NCI-H2227 (cell line): ENCODE measurements around the gene PEMT.

Experiments used
- DNase-seq: peaks from one replicate; lab custom pipeline; 2025; ENCODE audit not compliant: unreplicated experiment; lab: John Stamatoyannopoulos, UW

The PEMT gene

DNA sequence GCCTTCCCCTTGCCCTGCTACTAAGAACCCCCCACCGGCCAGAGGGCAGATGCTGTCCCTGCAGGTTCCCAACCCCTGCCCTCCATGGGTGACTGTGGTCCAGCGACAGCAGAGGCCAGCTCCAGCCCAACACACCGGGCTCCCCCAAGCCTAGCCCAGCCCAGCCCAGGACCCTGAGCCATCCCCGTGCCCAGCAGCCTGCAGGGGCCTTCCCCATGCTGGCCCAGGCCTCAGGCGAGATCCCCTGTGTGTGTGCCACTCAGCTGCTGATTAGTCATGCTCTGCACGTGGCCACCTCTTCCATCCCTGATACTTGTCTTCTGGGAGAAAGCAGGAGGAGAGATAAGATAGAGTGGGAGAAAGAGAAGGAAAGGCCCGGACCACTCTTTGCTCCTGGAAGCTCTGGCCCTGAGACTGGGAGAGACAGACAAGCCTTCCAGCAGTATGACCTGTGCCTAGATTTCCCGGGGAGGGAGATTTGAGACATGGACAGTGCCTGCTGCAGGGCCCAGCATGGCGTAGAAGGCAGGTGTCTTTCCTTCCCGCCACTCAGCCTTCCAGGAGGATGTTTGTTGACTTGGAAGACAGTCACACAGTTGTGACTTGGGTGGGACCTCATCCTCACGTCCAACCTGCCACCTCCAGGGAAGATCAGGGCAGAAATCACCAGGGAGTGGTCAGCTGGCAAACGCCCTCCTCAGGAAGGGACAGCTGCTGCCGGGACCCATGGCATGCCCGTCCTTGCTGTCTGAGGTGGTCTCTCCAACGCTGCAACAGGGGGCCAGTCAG is 54.0 kb downstream of the PEMT start:
- DNase-seq, result no peak

DNA sequence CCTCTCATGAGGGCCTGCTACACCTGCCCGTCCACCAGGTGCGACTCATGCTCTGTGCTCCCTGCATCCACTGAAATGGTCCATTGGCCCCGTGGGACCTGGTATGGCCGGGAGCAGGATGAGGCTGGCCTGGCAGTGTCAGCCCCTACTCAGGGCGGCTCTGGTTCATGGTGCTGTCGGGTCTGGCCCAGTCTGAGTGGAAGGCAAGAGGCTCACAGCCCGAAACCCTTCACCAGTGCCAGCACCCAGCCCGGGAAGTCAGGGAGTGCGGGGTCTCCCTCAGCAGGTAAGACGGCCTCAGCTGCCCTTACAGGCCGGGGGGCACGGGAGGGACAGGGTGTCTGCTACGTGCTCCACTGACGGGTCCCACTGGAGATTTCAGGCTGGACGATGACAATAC is 54.8 kb downstream of the PEMT start:
- DNase-seq, result no peak

DNA sequence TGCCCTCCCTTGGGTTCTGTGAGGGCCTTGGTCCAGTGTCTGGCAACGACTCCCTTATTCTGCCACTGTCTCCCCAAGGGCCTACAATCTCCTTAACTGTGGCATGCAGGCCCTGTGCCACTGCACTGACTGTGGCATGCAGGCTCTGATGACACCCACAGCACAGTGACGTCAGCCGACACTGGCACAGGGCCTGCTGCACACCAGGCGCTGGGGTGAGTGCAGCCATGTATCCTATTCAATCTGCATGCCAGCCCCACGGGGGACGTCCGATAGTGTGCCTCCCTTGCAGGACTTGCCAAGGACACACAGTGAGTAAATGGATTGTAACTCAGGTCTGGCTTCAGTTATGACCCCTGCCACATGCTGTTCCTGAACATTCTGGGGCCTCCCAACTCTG is 55.6 kb downstream of the PEMT start:
- no peak for DNase-seq

DNA sequence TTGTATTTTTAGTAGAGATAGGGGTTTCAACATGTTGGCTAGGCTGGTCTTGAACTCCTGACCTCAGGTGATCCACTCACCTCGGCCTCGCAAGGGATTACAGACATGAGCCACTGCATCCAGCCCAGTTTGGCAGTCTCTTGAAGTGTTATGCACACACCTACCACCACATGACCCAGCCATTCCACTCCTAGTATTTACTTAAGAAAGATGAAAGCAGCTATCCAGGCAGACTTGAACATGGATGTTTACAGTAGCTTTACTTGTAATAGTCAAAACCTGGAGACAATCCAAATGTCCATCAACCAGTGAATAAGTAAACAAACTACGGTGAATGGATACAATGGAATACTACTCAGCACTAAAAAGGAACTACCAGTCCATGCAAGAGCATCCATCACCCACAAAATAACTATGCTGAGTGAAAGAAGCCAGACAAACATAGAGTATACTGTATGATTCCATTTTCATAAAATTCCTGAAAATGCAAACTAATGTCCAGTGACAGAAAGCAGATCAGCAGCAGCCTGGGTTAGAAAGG is 57.5 kb downstream of the PEMT start:
- no peak for DNase-seq

DNA sequence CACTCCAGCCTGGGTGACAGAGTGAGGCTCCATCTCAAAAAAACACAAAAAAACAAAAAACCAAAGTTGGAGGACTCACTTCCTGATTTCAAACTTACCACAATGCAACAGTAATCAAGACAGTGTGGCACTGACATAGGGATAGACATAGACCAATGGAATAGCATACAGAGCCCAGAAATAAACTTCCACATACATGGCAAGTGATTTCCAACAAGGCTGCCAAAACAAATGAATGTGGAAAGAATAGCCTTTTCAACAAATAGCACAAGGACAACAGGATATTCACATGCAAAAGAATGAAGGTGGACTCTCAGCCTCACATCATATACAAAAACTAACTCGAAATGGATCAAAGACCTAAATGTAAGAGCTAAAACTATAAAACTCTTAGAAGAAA is 58.5 kb downstream of the PEMT start:
- DNase-seq, result no peak

DNA sequence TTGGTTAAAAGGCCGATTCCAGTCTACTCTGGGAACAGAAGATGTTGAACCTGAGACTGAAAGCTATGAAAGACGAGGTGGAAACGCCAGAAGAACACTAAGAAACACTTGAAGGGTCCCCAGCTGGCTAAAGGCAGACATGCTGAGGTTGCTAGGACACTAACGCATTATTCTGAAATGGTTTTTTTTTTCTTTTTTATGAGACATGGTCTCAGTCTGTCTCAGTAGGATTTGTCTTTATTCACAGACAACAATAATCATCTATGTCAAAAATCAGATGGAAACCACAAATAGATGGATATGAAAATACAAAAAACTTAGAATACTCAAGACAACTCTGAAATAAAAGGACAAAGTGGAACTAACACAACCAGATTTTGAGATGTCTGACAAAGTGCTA is 60.4 kb downstream of the PEMT start:
- peak; percentile 46 for DNase-seq

DNA sequence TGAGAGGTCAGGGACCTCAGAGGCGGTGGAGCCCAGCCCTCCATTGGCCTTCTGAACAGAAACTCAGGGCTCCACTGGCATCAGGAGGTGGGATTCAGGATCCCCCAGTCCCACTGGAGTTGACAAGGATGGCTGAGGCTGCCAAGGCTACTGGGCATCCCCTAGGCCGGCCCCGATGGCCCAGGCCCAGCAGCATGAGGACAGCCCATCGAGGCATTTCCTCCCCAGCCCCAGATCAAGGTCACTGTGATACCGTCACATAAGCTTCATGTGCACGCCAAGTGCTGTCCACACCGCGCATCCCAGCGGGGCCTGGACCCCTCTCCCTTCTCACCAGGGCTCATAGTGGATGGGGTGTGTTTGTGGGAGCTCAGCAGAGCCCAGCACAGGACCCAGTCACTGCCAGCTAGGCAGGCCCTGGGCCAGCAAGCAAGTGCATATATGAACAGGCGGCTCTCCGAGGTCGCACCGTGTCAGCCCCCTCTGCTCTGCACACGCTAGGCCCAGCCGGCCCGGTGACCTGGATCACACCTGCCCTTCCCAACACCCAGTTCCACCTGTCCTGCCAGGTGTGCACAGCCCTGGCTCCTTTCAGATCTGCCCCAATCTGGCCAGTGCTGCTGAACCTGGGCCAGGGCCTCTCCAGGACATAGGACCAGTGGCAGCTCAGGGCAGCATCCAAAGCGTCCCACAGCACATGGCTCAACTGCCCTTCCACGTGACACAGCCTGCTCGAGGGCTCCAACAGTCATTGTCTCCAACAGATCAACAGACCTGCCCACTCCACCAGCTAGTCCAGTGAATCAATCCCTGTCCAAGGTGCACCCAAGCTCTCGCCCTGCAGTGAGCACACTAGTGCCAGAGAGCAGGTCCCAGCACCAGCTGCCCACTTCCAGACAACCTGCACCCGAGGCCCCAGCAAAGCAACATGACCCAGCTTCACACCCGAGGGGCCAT is 62.5 kb downstream of the PEMT start:
- DNase-seq, result no peak

DNA sequence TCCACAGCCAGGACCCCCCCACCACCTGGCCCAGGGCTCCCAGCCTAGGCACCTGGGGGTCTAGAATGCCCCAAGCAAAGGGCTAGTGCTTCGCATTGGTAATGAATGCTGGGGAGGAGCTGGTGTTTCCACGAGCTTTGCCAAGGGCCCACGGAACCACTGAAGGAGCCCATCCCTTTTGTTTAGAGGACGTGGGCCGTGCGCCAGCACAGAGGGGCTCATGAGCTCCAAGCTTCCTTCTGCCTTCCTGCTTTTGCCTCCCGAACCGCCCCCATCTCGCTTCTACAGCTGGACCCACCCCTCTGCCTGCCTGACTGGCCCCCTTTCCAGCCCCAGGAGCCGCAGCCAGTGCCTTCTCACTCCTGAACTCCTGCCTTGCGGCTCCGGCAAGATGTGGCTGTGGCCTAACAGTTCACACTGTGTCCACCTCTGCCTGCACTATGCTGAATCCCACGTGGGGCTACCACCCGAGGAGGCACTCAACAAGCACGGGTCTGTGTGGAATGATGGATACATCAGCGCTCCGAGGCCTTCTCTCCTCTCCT is 63.5 kb downstream of the PEMT start:
- no peak for DNase-seq

DNA sequence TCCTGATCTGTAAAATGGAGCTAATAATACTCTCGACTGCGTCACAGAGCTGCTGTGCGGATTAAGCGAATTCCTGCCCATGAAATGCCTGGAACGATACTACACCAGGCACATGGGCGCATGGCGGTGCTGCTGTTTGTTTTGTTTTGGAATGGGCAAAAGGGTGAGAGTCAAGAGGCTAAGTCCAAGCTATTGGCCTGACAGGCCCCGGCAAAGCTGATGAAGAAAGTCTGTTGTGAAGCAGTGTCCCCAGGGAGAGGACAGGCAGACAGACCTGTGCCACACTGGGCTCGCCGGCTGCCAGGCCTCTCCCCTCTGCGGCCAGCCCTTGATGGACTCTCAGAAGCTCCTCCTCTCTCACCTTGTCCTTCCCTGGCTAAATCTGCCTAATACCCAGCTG is 64.0 kb downstream of the PEMT start:
- DNase-seq, result no peak

DNA sequence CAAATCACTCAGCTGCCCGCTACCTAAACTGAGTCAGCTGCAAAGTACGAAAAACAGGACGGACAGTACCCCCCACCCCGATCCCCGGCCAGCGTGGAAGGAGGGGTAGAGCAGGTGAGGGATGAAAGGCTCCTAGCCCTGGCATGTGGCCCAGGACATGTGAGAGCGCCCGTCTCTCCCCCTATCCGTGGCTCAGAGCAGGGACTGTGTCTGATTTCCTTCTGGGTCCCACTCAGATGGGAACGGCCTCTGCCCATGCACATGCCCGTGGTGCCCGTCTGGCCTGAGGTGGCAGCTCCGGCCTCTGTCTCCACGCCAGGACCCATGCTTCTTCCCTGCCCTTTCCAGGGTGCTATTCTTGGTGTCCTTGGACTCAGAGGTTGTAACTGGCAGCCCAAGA is 65.1 kb downstream of the PEMT start:
- no peak for DNase-seq

DNA sequence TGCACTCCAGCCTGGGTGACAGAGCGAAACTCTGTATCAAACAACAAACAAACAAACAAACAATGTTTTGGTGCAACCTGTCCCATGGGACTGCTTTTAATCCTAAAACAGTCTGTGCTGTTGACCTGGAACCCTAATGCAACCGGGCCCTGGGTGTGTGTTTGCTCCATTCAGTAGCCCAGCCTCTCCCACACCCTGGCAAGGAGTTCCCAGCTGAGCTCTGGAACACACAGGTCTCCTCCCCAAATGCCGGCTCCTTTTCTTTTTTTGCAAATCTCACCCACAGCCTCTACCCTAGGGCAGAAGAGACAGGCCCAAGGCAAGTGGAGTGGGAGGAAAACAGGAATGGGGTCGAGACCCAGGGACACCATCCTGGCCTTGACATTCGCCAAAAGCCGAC is 65.6 kb downstream of the PEMT start:
- no peak for DNase-seq

DNA sequence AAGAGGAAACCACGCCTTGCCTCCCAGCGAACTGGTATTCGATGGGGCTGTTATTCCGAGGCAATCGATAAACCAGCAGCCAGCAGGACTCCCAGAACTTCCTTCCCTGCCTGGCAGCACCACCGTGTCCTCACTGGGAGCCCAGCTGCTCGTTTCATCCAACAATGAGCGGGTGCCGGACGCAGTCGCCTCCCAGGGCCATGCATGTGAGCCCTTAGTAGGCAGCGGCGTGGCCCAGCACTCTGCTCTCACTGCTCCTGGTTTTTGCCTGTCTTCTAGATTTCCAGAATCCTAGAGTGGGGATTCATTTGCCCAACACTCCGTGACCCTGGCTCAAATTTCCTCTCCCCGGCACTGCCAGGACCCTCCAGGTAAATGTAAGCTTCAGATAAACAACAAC is 66.2 kb downstream of the PEMT start:
- no peak for DNase-seq

DNA sequence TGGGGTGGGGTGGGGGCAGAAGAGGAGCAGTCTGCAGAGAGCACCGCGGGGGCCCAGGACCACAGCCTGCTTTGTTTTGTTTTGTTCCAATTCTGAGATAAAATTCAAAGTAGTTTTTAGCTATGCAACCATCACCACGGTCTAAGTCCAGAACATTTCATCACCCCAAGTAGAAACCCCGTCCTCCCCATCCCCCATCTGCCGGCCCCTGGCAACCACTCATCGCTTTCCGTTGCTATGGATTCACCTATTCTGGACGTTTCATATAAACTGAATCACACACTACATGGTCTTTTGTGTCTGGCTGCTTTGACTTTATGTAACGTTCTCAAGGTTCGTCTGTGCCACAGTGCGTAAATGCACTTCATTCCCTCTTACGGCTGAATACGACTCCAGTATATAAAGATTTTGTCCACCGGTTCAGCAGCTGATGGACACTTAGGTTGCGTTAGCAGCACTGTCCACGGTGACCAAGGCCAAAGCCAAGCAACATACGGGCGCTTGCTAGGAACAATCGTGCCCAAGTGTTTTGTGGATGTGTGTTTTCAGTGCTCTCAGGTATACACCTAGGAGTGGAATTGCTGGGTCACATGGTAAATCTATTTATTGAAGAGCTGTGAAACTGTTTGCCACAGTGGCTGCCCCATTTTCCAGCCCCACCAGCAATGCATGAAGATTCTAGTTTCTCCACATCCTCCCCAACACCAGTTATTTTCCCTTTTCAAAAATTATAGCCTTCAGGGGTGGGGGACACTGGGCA is 67.6 kb downstream of the PEMT start:
- DNase-seq, result no peak

DNA sequence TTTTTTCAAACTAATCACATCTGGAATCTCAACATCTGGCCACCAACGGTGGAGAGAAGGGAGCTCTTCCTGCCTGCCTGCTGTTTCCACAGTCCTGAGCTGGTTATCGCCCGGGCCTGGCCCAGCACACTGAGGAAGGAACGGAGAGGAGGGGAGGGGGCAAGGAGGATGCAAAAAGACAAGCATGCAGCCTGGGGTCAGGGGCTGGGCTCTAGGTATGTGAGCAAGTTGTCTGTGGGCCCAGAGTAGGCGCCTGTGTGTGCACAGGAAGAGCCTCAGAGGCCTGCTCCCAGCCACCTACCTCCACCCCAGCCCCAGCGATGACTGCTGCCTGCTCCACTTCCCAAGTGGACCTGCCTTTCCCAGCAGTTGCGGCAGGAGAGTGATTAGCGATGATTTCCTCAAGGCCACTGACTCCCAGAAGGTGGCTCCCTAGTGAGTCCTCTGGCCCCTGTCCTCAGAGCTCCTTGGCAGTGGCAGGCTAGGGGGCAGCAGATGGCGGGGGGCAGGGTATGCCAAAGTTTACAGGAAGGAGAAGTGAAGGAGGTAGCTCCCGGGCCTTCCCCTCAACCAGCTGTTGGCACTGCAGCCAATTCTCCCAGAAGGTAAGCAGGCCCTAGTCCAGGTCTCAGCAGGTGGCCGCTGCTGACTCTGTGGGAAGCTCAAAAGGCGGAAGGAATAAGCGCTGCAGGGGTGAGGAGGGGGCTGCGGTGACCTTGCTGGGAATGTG is 68.3 kb downstream of the PEMT start:
- no peak for DNase-seq

DNA sequence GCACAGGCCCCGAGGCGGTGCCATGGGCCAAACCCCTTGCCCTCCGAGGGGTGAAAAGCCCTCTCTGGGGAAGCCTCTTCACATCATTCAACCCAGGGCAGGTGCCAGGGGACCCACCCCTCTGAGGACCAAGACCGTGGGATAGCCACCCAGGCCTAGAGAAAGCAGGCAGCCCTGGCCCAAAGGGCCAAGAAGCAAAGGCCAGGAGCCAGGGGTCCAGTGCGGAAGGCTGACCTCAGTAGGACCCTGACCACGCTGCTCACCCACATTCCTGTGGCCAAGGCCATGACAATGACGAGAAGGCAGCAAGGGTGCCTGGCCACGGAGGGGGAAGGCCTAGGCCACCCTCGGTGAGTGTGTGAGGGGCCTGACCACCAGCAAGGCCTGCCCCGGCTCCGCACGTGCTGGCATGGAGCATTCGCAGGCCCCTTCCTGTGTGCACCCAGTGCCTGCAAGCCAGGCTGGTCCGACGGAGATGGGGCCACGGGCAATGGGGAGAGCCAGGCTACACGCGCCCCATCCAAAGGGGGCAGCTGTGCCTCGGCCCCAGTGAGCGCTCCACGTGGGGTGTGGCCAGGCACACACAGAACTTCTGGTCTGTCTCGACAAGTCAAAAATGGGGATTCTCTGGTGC is 70.8 kb downstream of the PEMT start:
- no peak for DNase-seq

DNA sequence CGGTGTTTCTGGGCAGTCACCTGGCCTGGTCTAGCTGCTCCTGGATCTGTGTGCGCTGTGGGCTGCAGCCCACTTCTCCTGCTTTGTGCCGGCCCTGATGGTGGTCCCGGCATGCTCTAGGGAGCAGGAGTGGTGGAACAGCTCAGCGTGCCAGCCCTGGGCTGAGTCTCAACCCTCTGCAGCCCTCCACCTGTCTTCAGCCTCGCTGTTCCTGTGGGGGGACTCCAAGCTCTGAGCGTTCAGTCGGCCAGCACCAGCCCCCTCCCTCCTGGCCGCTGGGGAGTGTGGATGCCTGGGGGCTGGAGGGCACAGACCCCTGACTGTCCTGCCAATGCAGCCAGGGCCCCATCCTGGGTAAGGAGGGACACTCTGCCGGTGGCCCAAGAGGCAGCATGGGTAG is 71.6 kb downstream of the PEMT start:
- DNase-seq, result no peak

DNA sequence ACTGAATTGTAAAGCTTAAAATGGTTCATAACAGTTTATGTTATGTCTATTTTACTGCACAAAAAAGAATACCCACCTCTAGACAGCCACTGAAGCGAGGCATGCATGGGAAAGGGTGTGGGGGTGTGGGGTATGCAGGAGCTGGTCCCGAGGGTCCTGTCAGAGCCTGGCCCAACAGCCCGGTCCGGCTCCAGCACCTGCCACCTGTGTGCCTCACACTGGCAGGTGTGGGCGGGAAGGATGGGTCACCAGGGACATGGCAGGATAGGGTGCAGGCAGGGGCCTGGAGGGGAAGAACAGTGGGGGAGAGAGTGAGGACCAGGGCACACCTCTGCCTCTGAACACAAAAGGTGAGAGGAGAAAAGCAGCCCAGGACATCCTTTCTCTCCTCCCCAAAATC is 72.6 kb downstream of the PEMT start:
- no peak for DNase-seq

DNA sequence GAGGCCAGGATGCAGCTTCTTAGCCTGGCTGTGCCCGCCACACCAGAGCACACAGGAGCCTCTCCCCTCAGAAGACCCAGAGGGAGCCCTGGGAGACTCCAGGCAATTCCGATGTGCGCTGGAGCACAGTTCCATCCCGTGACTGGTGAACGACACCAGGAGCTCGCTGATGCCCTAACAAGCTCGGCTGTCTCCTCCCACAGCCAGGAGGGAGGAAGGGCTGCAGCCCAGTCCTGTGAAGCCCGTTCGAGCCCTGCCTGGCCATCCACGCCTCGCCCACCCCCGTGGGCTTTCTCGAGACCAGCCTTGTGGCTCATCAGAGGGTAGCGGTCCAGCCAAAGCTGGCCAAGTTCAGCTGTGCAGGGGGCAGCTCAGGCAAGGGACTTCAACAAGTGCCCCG is 73.5 kb downstream of the PEMT start:
- no peak for DNase-seq

DNA sequence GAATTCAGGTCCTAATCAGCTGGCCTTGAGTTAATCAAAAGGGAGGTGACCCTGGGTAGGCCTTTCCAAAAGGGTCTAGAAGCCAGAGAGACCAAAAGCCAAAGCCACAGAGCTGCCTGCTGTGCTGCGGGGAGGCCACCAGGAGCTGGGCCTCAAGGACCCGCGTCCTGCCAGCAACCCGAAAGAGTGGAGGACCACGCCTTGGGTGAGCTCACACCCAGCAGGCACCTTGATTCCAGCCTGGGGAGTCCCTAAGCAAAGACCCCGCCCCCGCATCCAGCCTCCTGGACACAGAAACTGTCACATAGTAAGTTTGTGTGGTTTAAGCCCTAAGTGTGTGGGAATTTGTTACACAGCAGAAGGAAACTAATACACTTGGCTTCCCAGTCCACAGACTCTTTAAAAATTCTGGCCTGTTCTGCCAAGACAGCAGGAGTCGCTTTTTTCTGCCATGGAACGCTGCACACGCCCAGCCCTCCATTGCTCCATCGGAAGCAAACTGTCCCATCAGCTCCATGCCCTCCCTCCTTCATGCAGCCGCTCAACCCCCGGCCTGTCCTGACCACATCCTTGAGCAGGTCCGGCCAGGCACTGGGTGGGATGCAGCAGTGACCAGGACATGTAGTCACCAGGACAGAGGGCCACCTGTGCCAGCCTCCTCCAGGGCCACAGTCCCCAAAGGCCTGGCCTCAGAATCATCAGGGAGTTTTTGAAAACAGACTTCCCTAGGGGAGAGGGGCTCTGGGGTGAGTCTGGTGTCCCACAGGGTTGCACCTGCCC is 74.4 kb downstream of the PEMT start:
- DNase-seq, result no peak
